Breast epithelium (tissue), 4 donors: ENCODE data around the gene E2F3. TPM values are rescaled to one million over a fixed set of nuclear protein-coding genes. Genes with fewer than 3 reads are reported as not detected.

Experiments used
- DNase-seq, 2 donors: peaks; one replicate each; pipeline ENCODE4 v3.0.0-alpha.2; 2019; ENCODE audit warnings: low spot score in 2 of 2
- H3K27ac ChIP-seq, 2 donors: fragments of 200-600 bp; sonication (generic) in 1 of 2; one replicate each; pipeline ENCODE4 v1.5.1; 2016 to 2019; ENCODE audit warnings: mild to moderate bottlenecking in 1 of 2
- H3K27me3 ChIP-seq, 2 donors: fragments of 200-600 bp; sonication (generic) in 1 of 2; one replicate each; pipeline versions ENCODE4 v1.5.1 to v1.6.0; 2017 to 2019; ENCODE audit warnings: control low read depth in 1 of 2, mild to moderate bottlenecking in 1 of 2
- H3K36me3 ChIP-seq: fragments of 200-600 bp; one replicate; pipeline ENCODE4 v1.5.1; 2019
- H3K4me1 ChIP-seq, 2 donors: fragments of 200-600 bp; sonication (generic); one replicate each; pipeline ENCODE4 v1.5.1; 2016 to 2019; ENCODE audit warnings: control low read depth in 1 of 2
- H3K4me3 ChIP-seq, 3 donors: fragments of 200-600 bp; sonication (generic); 1 replicate in 2 of 3; 2 replicates in 1 of 3; pipeline ENCODE4 v1.5.1; 2016 to 2019; ENCODE audit warnings: mild to moderate bottlenecking in 3 of 3, moderate library complexity in 2 of 3
- H3K9me3 ChIP-seq, 2 donors: fragments of 200-600 bp; sonication (generic) in 1 of 2; one replicate each; pipeline ENCODE4 v1.5.1; 2016 to 2019; ENCODE audit warnings: control low read depth in 1 of 2
- POLR2A ChIP-seq: fragments of 450-650 bp; IDR thresholded peaks from one replicate; pipeline ENCODE4 v1.6.1; 2016; ENCODE audit warnings: antibody characterized with exemption, mild to moderate bottlenecking, moderate library complexity
- POLR2AphosphoS5 ChIP-seq, 3 donors: sonication (generic); formaldehyde crosslinking; IDR thresholded peaks; one replicate each; pipeline ENCODE4 v1.6.1; 2017; ENCODE audit warnings: antibody characterized with exemption in 3 of 3
- intact Hi-C: fragments of 100-400 bp; cut with DNase I; formaldehyde crosslinking; loops from one replicate; pipeline ENCODE4 v1.15.1; 2023; ENCODE audit warnings: low total_unique reads
- total RNA-seq, 3 donors: library from RNA; depleted of rRNA; stranded (reverse); fragments of >200 nt; gene quantifications; one replicate each; pipeline ENCODE4 v1.1.0, GENCODE V29; 2016
- TF ChIP-seq, protein P1 (sequence below), 3 donors: fragments of 450-650 bp; IDR thresholded peaks; one replicate each; pipeline ENCODE4 v1.5.1; 2016 to 2017; ENCODE audit warnings: antibody characterized with exemption in 3 of 3, mild to moderate bottlenecking in 3 of 3, moderate library complexity in 3 of 3

Gene E2F3
- total RNA-seq, 3 donors from 2014 or later = 4.9 to 8.5 (median 7.5) TPM

DNA sequence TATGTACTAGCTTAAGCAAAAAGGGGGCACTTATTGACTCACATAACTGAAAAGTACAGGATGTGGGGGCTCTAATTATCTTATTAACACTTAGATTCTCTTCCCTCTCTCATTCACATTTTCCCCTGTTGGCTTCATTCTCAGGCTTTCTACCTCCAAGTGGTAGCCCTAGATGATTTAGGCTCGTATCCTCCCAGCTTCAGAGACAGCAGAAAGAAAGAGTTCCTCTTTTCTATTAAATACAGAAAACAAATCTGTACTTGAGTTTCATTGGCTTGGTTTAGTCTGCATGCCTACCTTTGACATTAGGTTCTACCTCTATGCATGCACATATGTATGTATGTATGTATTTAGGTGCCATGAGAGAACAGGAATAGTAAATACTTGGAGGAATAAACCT is 15.5 kb upstream of the E2F3 start:
- Histone ChIP-seq H3K4me3 (no peak overlapping the region), H3K9me3 (no peaks in the 10 kb centered on the region), H3K27ac (no peak overlapping the region), H3K27me3 (no peaks in the 10 kb centered on the region), H3K36me3 (no peaks in the 10 kb centered on the region), H3K4me1 (no peaks in the 10 kb centered on the region)
- TF ChIP-seq POLR2AphosphoS5 (IDR thresholded peaks at IDR 0.05) (no peak), POLR2A (no peak)
- TF ChIP-seq, protein P1, sequence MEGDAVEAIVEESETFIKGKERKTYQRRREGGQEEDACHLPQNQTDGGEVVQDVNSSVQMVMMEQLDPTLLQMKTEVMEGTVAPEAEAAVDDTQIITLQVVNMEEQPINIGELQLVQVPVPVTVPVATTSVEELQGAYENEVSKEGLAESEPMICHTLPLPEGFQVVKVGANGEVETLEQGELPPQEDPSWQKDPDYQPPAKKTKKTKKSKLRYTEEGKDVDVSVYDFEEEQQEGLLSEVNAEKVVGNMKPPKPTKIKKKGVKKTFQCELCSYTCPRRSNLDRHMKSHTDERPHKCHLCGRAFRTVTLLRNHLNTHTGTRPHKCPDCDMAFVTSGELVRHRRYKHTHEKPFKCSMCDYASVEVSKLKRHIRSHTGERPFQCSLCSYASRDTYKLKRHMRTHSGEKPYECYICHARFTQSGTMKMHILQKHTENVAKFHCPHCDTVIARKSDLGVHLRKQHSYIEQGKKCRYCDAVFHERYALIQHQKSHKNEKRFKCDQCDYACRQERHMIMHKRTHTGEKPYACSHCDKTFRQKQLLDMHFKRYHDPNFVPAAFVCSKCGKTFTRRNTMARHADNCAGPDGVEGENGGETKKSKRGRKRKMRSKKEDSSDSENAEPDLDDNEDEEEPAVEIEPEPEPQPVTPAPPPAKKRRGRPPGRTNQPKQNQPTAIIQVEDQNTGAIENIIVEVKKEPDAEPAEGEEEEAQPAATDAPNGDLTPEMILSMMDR (IDR thresholded peaks at IDR 0.05) = no peak
- no peak for DNase-seq
- intact Hi-C loops = no loop called here

GRCh38 chr6:20389066-20389465 is 12.6 kb upstream of the E2F3 start:
- Histone ChIP-seq H3K9me3 (no peaks in the 10 kb centered on the region), H3K4me1 (no peaks in the 10 kb centered on the region), H3K27ac (no peak overlapping the region), H3K36me3 (no peaks in the 10 kb centered on the region), H3K27me3 (no peaks in the 10 kb centered on the region), H3K4me3 (no peak overlapping the region)
- intact Hi-C loops = no loop called here
- no peak for DNase-seq
- TF ChIP-seq, protein P1 (IDR thresholded peaks at IDR 0.05) = no peak
- TF ChIP-seq POLR2A (no peak), POLR2AphosphoS5 (IDR thresholded peaks at IDR 0.05) (no peak)

DNA sequence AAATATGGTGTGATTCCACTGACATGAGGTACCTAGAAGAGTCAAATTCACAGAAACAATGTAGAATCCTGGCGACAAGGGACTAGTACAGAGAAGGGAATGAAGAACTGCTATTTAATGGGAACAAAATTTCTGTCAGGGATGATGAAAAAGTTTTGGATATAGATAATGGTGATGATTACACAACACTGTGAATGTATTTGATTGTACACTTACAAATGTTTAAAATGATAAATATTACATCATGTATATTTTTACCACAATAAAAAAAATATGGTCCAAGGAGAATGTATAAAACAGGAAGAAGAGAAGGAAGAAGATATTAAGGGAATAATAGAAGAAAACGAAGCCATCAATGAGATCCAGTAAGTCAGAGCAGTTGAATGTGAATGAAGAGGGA is 8.4 kb upstream of the E2F3 start:
- TF ChIP-seq, protein P1 (IDR thresholded peaks at IDR 0.05) = no peak
- TF ChIP-seq POLR2A (no peak), POLR2AphosphoS5 (IDR thresholded peaks at IDR 0.05) (no peak)
- Histone ChIP-seq H3K27ac (no peak overlapping the region), H3K4me3 (no peak overlapping the region), H3K36me3 (no peaks in the 10 kb centered on the region), H3K4me1 (no peaks in the 10 kb centered on the region), H3K27me3 (no peaks in the 10 kb centered on the region), H3K9me3 (no peaks in the 10 kb centered on the region)
- intact Hi-C loops = no loop called here
- no peak for DNase-seq

GRCh38 chr6:20399518-20399917 is 2.2 kb upstream of the E2F3 start:
- no peaks in the 10 kb centered on the region for H3K4me1 ChIP-seq
- no peak overlapping the region for H3K4me3 ChIP-seq
- intact Hi-C loops = no loop called here
- no peak overlapping the region for H3K27ac ChIP-seq
- DNase-seq = no peak
- H3K9me3 ChIP-seq = no peaks in the 10 kb centered on the region
- TF ChIP-seq, protein P1 (IDR thresholded peaks at IDR 0.05) = no peak
- TF ChIP-seq POLR2A (no peak), POLR2AphosphoS5 (IDR thresholded peaks at IDR 0.05) (no peak)
- no peaks in the 10 kb centered on the region for H3K27me3 ChIP-seq
- H3K36me3 ChIP-seq = no peaks in the 10 kb centered on the region

GRCh38 chr6:20400456-20401204 is 1.0 kb upstream of the E2F3 start:
- Histone ChIP-seq H3K27me3 (no peaks in the 10 kb centered on the region), H3K27ac (peak overlapping the region; percentile 86 to 91), H3K4me1 (no peaks in the 10 kb centered on the region), H3K4me3 (peak overlapping the region; percentile 70 to 97 (median 82)), H3K36me3 (no peaks in the 10 kb centered on the region), H3K9me3 (no peaks in the 10 kb centered on the region)
- intact Hi-C loops = no loop called here
- DNase-seq = no peak
- TF ChIP-seq POLR2A = no peak
- TF ChIP-seq, protein P1 (IDR thresholded peaks at IDR 0.05) = peak in 2 of 3 donors; percentile 15 to 16
